GM23248 (cell line): Measurements from ENCODE around the gene PPM1H.

Source experiments
- EZH2 ChIP-seq: fragments of 200-600 bp; sonication (generic); IDR thresholded peaks from 2 replicates; pipeline ENCODE4 v1.6.1; 2018; ENCODE audit warnings: antibody characterized with exemption, mild to moderate bottlenecking; ENCODE audit not compliant: insufficient read depth, poor library complexity, severe bottlenecking
- EZH2phosphoT487 ChIP-seq: fragments of 200-600 bp; sonication (generic); IDR thresholded peaks from 2 replicates; pipeline ENCODE4 v1.6.1; 2018; ENCODE audit warnings: antibody characterized with exemption, moderate library complexity, mild to moderate bottlenecking, low read depth; ENCODE audit not compliant: insufficient read depth

GRCh38 chr12:62930546-62931425, 4.2 kb downstream of the PPM1H start:
- TF ChIP-seq EZH2phosphoT487 (no peak), EZH2 (no peak)
